SK-N-SH (cell line): ENCODE measurements around the gene SEMA3C.

Experiments used
- CTCF ChIP-seq: fragments of 200-600 bp; sonication (generic); IDR thresholded peaks from 2 replicates; pipeline ENCODE4 v1.6.1; 2017; ENCODE audit warnings: antibody characterized with exemption, mild to moderate bottlenecking, moderate library complexity
- EP300 ChIP-seq, 2 experiments: IDR thresholded peaks; 2 replicates each; pipeline versions ENCODE4 v1.4.0 to v1.6.1; 2012; ENCODE audit warnings: borderline replicate concordance in 1 of 2, low read depth in 1 of 2, low read length in 1 of 2
- IRF3 ChIP-seq: fragments of 150-350 bp; IDR thresholded peaks from 2 replicates; pipeline ENCODE4 v1.6.1; 2016; ENCODE audit warnings: mild to moderate bottlenecking, low read depth, low read length
- MAX ChIP-seq: IDR thresholded peaks from 2 replicates; pipeline ENCODE4 v1.4.0; 2012; ENCODE audit warnings: low read depth
- POLR2AphosphoS5 ChIP-seq: IDR thresholded peaks from 2 replicates; pipeline ENCODE4 v1.6.1; 2012; ENCODE audit warnings: low read depth, low read length
- RAD21 ChIP-seq: IDR thresholded peaks from 2 replicates; pipeline ENCODE4 v1.6.1; 2012; ENCODE audit warnings: mild to moderate bottlenecking, low read length
- REST ChIP-seq: IDR thresholded peaks from 2 replicates; pipeline ENCODE4 v1.6.1; 2012; ENCODE audit warnings: mild to moderate bottlenecking, low read depth, low read length, moderate library complexity
- SIN3A ChIP-seq: IDR thresholded peaks from 2 replicates; pipeline ENCODE4 v1.6.1; 2012; ENCODE audit warnings: low read depth, mild to moderate bottlenecking, low read length, moderate library complexity, borderline replicate concordance
- TAF1 ChIP-seq: IDR thresholded peaks from 2 replicates; pipeline ENCODE4 v1.6.1; 2012; ENCODE audit warnings: low read depth, mild to moderate bottlenecking, low read length, moderate library complexity, borderline replicate concordance
- YY1 ChIP-seq: IDR thresholded peaks from 2 replicates; pipeline ENCODE4 v1.4.0; 2012; ENCODE audit warnings: low read depth, mild to moderate bottlenecking

- TF ChIP-seq TAF1, result no peak
- no peak for TF ChIP-seq CTCF
- TF ChIP-seq YY1, result no peak
- TF ChIP-seq IRF3, result no peak
- TF ChIP-seq RAD21, result no peak
- no peak for TF ChIP-seq EP300 (IDR thresholded peaks at IDR 0.05; ENCODE audit: borderline replicate concordance in 1 of 2, low read depth in 1 of 2, low read length in 1 of 2)
- no peak for TF ChIP-seq POLR2AphosphoS5
- TF ChIP-seq SIN3A, result no peak
- no peak for TF ChIP-seq REST
- TF ChIP-seq MAX, result no peak
Observed at GRCh38 chr7:80945976-80946375, 27.1 kb upstream of the SEMA3C start.
